Astrocyte (in vitro differentiated cells and primary cell): Measurements from ENCODE around the gene NEIL1.

Experiments used
- CTCF ChIP-seq: IDR thresholded peaks from 2 replicates; pipeline ENCODE4 v1.5.1; 2011; ENCODE audit warnings: low read depth, mild to moderate bottlenecking, inconsistent platforms, low read length, moderate library complexity; ENCODE audit not compliant: insufficient read depth
- EZH2 ChIP-seq: IDR thresholded peaks from 2 replicates; pipeline ENCODE4 v1.6.1; 2012; ENCODE audit warnings: mild to moderate bottlenecking, low read length, inconsistent platforms; ENCODE audit not compliant: insufficient read depth

- TF ChIP-seq CTCF, result no peak
- no peak for TF ChIP-seq EZH2
Observed at GRCh38 chr15:75368689-75369239, 21.9 kb downstream of the NEIL1 start.
